ENCODE data around the gene PIH1D1.
"Not testable (repeated sequence)": the region's sequence is repeated elsewhere in the genome, so short reads cannot be mapped to it uniquely, and the experiment has no call there.

PIH1D1 gene

DNA sequence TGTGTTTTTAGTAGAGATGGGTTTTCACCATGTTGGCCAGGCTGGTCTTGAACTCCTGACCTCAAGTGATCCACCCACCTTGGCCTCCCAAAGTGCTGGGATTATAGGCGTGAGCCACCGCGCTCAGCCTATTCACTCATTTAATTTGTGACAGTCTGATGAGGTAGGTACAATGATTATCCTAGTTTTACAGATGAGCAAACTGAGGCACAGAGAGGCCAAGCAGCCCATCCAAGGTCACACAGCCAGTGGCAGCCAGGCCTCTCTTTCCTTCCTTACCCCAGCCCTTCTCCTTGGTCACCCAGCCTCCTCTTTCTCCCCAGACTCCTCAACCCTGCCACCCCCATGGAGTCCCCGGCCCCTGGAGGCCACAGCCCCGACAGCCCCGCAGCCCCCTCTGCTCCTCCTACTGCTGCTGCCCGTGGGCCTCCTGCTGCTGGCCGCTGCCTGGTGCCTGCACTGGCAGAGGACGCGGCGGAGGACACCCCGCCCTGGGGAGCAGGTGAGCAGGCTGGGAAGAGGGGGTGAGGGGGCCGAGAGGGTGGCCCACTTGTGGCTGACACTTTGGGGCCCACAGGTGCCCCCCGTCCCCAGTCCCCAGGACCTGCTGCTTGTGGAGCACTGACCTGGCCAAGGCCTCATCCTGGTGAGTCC is 28.5 kb upstream of the PIH1D1 start:
- no peak for DNase-seq

DNA sequence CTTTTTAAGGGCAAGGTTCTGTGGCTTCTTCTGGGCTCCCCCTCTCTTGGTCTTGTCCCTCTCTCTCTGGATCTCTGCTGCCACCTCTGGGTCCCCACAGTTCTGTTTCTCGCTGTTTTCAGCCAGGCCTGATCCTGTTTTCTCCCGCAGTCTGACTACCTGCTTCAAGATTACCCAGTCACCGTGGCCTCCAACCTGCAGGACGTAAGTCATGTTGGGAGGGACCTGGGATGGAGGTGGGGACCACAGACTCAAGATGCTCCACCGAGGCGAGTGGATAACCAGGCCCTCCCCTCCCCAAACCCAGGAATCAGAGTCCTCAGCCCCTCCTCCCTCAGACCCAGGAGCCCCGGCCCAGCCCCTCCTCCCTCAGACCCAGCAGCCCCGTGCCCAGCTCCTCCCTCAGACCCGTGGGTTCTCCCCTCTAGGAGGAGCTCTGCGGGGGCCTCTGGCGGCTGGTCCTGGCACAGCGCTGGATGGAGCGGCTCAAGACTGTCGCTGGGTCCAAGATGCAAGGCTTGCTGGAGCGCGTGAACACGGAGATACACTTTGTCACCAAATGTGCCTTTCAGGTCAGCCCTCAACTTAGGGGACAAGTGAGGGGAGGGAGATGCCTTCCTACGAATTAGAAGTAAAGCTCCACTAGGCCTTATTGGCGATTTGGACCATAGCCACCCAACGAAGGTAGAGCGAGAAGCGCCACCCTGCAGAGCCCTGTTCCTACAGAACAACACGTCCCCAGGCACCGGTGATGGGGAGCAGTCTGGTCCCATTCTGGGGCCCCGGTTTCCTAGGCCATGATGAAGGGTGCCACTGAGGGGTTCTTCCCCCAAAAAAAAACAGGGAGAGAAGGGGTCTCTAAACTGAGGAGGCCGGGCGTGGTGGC is 24.6 kb upstream of the PIH1D1 start:
- DNase-seq, result peak; percentile 88 to 90

DNA sequence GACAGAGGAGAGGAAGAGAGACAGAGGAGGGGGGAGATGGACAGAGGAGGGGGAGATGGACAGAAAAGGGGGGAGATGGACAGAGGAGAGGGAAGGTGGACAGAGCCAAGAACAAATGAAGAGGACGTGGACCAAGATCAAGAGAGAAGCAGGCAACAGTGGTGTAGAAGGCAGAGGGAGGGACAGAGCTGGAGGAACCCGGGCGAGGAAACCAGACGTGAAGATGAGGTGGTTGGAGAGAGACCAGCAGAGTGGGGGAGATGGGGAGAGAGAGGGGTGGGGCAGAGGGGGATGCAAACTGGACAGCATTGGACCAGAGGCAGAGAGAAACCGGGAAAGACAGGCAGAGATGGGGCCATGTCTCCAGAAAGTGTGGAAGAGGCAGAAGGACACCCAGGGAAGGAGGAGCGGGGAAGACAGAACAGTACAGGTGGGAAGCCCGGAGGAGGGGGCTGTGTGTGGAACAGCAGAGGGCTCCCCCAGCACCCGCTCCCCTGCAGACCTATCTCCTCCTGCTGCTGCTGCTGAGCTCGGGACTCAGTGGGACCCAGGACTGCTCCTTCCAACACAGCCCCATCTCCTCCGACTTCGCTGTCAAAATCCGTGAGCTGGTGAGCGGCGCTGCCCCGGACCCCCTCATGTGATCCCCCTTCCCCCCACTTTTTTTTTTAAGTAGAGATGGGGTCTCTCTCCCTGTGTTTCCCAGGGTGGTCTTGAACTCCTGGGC is 23.7 kb upstream of the PIH1D1 start:
- DNase-seq, result peak in 1 of 2 experiments; percentile 52

DNA sequence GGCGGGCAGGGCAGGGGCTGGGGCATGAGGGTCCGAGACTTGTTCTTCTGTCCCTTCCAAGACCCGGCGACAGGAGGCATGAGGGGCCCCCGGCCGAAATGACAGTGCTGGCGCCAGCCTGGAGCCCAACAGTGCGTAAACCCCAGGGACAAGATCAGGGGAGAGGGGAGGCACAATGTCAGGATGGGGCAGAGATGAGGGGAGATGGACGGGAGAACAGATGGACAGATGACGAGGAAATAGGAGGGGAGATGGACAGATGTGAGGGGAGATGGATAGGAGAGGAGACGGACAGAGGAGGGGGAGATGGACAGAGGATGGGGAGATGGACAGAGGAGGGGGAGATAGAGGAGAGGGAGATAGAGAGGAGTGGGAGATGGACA is 22.9 kb upstream of the PIH1D1 start:
- no peak for DNase-seq

DNA sequence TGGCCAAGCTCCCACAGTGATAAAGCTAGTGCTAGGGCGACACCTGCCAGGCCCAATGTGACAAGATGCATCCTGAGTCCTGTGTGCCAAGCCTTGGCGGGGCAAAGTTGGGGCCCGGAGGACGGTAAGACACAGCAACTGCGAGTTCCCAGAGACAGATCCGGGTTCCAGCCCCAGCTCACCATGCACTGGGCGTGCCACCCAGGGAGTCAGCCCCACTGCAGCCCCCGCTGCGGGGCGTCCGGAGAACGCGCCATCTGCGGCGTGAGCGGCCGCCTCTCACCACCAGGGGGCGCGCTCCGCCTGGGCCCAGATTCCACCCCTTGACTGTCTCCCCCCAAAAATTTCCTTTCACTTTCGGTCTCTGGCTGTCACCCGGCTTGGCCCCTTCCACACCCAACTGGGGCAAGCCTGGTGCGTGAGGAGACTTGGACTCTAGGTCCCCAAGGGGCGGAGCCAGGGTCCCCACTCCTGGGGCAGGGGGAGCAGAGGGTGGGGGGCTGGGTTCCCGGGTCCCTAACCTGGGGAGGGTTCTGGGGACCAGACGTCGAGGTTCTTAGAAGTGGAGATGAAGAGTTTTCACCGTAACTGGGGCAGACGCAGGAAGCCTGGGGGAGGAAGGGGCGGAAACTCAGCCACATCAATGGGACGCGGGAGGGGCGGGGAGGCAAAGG is 22.4 kb upstream of the PIH1D1 start, which contains the start of gene FLT3LG:
Gene FLT3LG, plus strand, starts transcription at position 348 of the 674 bp plus-strand sequence. CDS start 425 bp downstream, outside the sequence.
- peak; percentile 94 to 95 for DNase-seq

DNA sequence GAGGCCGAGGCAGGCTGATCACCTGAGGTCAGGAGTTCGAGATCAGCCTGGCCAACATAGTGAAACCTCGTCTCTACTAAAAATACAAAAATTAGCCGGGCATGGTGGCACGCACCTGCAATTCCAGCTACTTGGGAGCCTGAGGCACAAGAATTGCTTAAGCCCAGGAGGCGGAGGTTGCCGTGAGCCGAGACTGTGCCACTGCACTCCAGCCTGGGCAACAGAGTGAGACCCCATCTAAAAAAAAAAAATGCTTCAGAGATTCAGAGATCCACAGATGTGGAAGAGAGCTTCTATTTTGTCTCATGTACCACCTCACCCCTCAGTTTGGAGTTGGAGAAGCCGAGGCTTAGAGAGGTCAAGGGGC is 21.9 kb upstream of the PIH1D1 start:
- not testable (repeated sequence) for DNase-seq

DNA sequence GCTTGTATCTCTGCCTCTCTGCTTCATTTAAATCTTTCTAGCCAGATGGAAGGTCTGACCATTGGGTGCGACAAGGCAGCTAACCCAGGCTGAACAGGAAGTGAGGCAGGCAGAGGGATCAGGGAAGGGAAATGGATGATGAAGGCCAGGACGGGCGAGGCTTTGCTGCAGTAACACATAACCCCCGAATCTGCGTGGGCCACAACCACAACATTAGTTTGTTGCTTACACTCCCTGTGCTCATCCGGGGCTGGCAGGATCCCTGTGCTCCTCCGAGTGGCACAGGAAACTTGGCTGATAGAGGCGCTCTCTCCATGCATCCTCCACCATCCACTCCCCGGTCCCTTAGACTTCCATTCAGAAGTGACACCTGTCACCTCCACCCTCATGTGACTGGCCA is 21.3 kb upstream of the PIH1D1 start:
- no peak for DNase-seq

DNA sequence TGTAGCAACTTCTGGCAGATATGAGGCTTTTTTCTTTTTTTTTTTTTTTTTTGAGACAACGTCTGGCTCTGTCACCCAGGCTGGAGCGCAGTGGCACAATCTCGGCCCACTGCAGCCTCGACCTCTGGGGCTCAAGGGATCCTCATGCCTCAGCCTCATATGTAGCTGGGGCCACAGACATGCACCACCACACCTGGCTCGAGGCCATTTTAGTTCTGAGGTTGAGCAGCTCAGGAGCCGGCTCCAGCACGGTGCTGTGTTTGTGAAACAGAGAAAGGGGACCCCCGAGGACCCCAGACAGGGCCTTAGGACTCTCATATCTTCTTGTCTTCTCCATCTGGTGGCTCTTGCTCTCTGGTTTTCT is 19.0 kb upstream of the PIH1D1 start:
- DNase-seq, result no peak

DNA sequence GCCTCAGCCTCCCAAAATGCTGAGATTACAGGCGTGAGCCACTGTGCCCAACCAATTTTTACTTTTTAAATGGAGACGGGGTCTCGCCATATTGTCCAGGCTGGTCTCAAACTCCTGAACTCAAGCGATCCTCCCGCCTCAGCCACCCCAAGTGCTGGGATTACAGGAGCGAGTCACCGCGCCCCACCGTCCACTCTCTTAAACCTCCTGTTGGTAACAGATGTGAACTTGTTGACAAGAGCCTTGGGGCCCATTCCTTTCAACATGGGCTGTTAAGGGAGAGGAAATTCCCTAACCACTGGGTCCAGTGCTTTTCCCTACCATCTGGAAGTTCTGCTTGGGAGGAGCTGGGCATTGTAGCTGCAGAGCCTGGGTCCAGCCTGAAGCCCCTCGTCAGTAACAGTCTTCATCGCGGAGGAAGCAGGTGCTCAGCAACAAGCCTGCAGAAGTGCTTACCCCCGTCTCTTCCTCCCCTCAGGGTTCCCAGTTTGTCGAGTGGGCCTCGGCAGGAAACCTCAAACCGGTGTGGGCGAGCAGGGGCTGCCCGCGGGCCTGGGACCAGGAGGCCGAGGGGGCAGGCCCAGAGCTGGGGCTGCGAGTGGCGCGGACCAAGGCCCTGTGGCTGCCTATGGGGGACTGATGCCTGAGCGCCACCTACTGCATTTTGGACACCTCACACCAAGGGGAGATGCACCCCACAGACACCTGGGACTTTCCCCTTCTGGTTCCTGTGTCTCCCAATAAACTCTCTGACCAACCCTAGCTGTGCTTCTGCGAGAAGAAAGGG is 18.4 kb upstream of the PIH1D1 start:
- peak; percentile 85 to 89 for DNase-seq

DNA sequence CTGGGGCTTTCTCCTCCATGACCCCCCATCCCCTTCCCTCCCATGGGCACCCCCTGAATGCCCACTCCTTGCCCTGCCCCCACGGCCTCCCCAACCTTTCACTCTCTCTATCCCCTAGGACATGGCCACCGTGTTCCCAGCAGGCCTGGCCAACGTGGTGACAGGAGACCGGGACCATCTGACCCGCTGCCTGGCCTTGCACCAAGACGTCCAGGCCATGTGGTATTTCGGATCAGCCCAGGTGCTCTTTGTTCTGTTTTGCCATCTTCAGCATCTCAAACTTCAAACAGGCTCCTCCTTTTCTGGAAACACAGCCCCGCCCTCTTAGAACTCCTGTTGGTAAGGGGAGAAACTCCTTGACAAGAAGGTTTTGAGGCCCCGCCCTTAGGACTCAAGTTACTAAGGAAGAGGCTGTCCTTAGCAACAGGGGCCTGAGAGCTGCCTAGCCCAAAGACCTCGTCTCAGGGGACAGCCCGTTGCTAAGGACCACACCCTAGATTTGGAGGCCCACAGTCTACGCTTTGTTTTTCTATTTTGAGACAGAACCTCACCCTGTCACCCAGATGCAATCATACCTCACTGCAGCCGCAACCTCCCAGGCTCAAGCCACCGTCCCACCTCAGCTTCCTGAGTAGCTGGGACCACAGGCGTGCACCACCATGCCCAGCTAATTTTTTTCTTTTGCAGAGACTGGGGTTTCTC is 17.3 kb upstream of the PIH1D1 start:
- peak; percentile 77 to 81 for DNase-seq

DNA sequence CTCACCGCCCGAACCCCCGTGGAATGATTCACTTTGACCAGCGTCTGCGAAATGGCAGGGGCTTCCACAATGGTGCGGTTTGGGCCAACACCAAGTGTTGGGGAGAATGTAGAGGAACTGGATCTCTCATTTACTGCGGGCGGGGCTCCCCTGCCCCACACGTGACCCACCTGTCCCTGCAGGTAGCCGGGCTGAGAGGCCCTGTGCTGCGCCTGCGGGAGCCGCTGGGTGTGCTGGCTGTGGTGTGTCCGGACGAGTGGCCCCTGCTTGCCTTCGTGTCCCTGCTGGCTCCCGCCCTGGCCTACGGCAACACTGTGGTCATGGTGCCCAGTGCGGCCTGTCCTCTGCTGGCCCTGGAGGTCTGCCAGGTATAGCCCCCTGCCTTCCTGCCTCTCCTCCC is 16.6 kb upstream of the PIH1D1 start:
- DNase-seq, result no peak

DNA sequence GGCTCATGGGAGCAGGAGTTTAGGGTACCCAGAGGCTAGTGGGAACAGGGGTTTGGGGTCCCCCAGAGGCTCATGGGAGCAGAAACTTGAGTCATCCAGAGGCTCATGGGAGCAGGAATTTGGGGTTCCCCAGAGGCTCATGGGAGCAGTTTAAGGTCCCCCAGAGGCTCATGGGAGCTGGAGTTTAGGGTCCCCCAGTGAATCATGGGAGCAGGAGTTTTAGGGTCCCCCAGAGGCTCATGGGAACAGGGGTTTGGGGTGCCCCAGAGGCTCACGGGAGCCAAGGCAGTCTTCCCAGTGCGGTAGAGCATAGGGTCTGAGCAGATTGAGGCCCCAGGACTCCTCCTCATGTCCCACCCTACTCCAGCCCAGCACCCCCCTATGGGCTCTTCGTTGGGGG is 13.8 kb upstream of the PIH1D1 start:
- DNase-seq, result no peak

DNA sequence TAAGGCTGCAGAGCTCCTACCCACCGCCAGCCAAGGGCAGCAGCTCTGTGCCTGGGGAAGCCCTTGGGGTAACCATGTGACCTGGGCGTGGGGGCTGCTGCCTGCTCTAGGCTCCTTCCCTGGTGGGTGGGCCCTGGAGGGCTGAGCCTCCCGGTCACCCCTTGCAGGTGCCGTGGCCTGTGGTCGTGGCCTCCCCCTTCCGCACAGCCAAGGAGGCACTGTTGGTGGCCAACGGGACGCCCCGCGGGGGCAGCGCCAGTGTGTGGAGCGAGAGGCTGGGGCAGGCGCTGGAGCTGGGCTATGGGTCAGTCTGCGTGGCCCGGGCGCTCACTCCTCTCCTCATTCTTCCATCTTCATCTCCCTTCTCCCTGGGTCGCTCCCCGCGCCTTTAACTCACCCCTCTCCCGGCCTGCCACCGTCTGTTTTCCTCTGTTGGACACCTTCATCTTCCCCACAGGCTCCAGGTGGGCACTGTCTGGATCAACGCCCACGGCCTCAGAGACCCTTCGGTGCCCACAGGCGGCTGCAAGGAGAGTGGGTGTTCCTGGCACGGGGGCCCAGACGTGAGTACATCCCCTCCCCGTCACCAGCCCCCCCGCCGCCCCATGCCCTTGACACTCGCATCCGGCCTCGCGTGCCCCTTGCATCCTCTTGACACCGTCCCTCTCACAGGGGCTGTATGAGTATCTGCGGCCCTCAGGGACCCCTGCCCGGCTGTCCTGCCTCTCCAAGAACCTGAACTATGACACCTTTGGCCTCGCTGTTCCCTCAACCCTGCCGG is 12.5 kb upstream of the PIH1D1 start:
- DNase-seq, result no peak

DNA sequence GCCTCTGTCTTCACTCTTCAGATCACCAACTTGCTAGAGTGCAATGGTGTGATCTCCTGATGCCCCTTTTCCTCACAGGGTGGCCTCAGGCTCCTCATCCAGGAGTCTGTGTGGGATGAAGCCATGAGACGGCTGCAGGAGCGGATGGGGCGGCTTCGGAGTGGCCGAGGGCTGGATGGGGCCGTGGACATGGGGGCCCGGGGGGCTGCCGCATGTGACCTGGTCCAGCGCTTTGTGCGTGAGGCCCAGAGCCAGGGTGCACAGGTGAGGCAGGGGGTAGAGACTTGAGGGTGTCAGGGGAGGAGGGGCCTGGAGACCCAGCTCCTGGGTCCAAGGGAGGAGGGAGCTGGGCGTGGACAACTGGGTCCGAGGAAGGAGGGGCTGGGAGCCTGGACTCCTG is 10.9 kb upstream of the PIH1D1 start:
- no peak for DNase-seq

DNA sequence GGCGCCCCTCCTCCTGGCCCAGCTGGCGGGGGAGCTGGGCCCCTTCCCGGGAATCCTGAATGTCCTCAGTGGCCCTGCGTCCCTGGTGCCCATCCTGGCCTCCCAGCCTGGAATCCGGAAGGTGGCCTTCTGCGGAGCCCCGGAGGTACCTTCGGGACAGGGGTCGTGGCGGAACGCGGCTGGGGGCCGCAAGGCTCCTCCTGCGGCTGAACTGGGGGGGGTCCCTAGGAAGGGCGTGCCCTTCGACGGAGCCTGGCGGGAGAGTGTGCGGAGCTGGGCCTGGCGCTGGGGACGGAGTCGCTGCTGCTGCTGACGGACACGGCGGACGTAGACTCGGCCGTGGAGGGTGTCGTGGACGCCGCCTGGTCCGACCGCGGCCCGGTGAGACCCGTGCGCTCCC is 10.0 kb upstream of the PIH1D1 start:
- DNase-seq, result no peak

DNA sequence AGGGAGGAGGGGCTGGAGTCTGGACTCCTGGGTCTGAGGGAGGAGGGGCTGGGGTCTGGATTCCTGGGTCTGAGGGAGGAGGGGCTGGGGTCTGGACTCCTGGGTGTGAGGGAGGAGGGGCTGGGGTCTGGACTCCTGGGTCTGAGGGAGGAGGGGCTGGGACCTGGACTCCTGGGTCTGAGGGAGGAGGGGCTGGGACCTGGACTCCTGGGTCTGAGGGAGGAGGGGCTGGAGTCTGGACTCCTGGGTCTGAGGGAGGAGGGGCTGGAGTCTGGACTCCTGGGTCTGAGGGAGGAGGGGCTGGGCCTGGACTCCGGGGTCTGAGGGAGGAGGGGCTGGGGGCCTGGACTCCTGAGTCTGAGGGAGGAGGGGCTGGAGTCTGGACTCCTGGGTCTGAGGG is 9.5 kb upstream of the PIH1D1 start:
- DNase-seq, result not testable (repeated sequence)

DNA sequence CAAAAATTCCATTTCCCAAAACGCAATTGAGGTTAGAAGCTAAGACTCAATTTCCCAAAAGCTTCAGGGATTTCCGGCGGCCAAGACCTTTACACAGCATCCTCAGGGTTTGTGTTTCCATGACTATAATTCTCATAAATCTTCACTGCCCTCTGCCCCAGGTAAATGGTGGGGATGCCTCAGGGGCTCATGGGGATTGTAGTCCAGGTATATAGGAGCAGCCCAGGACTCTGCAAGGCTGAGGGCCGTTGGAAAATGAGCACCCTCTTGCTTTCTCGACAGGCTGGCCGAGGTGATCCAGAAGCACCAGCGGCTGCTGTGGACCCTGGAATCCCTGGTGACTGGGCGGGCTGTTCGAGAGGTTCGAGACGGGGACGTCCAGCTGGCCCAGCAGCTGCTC is 7.8 kb upstream of the PIH1D1 start:
- no peak for DNase-seq

DNA sequence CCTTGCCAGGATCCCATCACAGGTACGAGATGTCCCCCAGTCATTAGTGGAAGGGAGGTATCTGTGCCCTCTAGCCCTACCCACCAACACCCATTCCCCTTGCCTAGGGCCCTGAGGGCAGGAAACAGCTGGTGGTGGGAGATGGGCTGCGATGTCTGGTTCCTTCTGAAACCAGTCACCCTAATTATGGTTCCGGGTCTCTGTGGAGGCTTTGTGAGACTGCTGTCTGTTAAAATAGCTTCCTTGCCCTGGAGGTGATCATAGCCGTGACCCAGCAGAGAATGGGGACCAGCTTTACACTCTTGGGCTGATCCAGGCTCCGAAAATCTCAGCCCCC is 6.9 kb upstream of the PIH1D1 start:
- DNase-seq, result no peak

DNA sequence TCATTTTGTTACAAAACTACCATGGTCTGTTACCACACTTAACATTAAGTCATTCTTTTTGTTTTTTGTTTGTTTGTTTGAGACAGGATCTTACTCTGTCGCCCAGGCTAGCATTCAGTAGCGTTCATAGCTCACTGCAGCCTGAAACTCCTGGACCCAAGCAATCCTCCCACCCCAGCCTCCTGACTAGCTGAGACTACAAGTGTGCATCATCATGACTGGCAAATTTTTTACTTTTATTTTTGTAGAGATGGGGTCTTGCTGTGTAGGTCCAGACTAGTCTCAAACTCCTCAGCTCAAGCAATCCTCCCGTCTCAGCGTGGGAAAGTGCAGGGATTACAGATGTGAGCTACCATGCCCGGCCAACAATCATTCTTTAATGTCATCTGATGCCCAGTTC is 4.7 kb upstream of the PIH1D1 start:
- DNase-seq, result no peak

DNA sequence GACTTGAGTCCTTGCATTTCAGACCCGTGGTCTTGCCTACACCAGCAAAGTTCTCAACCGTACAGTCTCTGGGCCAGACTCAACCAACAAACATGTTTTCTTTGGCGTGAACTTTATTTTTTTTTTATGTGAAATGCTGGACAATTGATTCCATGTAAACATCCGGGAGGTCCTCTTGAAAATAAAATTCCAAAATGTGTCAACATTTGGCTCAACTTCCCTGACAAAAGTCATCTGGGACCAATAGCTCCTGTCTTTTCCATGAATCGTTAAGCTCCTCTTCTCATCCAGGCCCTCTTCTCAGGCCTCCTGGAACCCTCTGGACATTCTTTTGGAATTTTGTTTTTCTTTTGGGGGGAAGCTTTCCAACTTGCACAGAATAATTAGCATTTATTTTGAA is 4.2 kb upstream of the PIH1D1 start:
- no peak for DNase-seq

DNA sequence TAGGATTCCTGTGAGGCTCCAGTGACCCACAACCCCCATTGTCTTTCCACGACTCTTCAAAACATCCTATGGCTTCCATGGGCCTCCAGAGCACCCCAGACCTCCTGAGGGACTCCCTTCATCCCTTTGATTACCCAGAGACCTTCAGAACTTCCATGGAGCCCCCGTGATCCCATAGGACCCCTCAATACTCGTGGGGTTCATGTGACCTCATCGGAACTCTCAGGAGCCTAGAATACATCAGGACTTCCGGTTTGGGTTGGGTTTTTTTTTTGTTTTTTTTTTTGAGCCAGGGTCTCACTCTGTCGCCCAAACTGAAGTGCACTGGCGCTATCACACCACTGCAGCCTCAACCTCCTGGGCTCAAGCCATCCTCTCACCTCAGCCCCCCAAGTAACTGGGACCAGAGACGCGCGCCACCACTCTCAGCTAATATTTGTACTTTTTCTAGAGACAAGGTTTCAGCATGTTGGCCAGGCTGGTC is 2.2 kb upstream of the PIH1D1 start:
- DNase-seq, result no peak

All from activated T-cell treated with anti-CD3 and anti-CD28 coated beads, Interleukin-2, amount 50 U/mL, for 48 hours (primary cell).